MM.1S (cell line): Measurements from ENCODE around the gene BCR.

Experiments used
- DNase-seq: peaks from one replicate; pipeline ENCODE4 v3.0.0-alpha.2; 2015
- H2AFZ ChIP-seq: fragments of 300-600 bp; sonication (generic); 2 replicates; pipeline ENCODE4 v1.6.0; 2016; ENCODE audit warnings: antibody characterized with exemption, low read length
- H3F3A ChIP-seq: fragments of 300-600 bp; sonication (generic); 2 replicates; pipeline ENCODE4 v1.6.1; 2016; ENCODE audit warnings: mild to moderate bottlenecking, antibody characterized with exemption, low read length, moderate library complexity, mixed read lengths; ENCODE audit not compliant: insufficient read depth
- H3K27ac ChIP-seq: fragments of 300-600 bp; sonication (generic); 2 replicates; pipeline ENCODE4 v1.5.1; 2016; ENCODE audit warnings: mild to moderate bottlenecking, low read length
- H3K27me3 ChIP-seq: fragments of 300-600 bp; sonication (generic); replicated peaks from 2 replicates; pipeline ENCODE4 v1.6.0; 2016; ENCODE audit warnings: low read length; ENCODE audit not compliant: insufficient read depth
- H3K36me3 ChIP-seq: fragments of 300-600 bp; sonication (generic); replicated peaks from 2 replicates; pipeline ENCODE4 v1.6.1; 2016; ENCODE audit warnings: mild to moderate bottlenecking, low read length, mixed read lengths; ENCODE audit not compliant: insufficient read depth
- H3K4me1 ChIP-seq: fragments of 300-600 bp; sonication (generic); 2 replicates; pipeline ENCODE4 v1.6.1; 2016; ENCODE audit warnings: low read length, mixed read lengths
- H3K4me2 ChIP-seq: fragments of 300-600 bp; sonication (generic); 2 replicates; pipeline ENCODE4 v1.6.0; 2016; ENCODE audit warnings: low read depth, low read length
- H3K4me3 ChIP-seq: fragments of 300-600 bp; sonication (generic); 2 replicates; pipeline ENCODE4 v1.5.1; 2016; ENCODE audit warnings: low read length, mixed read lengths
- H3K79me2 ChIP-seq: fragments of 300-600 bp; sonication (generic); 2 replicates; pipeline ENCODE4 v1.6.1; 2016; ENCODE audit warnings: mixed run types, low read length, mixed read lengths
- H3K9ac ChIP-seq: fragments of 300-600 bp; sonication (generic); 2 replicates; pipeline ENCODE4 v1.6.1; 2016; ENCODE audit warnings: low read length, mixed read lengths
- H3K9me2 ChIP-seq: fragments of 300-600 bp; sonication (generic); replicated peaks from 2 replicates; pipeline ENCODE4 v1.6.1; 2016; ENCODE audit warnings: mild to moderate bottlenecking, low read length, mixed read lengths; ENCODE audit not compliant: insufficient read depth
- H3K9me3 ChIP-seq: fragments of 300-600 bp; sonication (generic); replicated peaks from 2 replicates; pipeline ENCODE4 v1.6.1; 2016; ENCODE audit warnings: mild to moderate bottlenecking, low read length, mixed read lengths; ENCODE audit not compliant: insufficient read depth
- H4K20me1 ChIP-seq: fragments of 300-600 bp; sonication (generic); 2 replicates; pipeline ENCODE4 v1.6.1; 2016; ENCODE audit warnings: mild to moderate bottlenecking, low read length, moderate library complexity, mixed read lengths; ENCODE audit not compliant: insufficient read depth
- CTCF ChIP-seq: fragments of 300-600 bp; sonication (generic); IDR thresholded peaks from 2 replicates; pipeline ENCODE4 v1.5.1; 2016; ENCODE audit warnings: antibody characterized with exemption, low read length, mixed read lengths
- EZH2 ChIP-seq: fragments of 300-600 bp; sonication (generic); optimal IDR thresholded peaks from 2 replicates; pipeline ENCODE3; 2017; ENCODE audit warnings: low read depth, mild to moderate bottlenecking, antibody characterized with exemption, low read length, mixed read lengths
- EZH2phosphoT487 ChIP-seq: fragments of 300-600 bp; sonication (generic); IDR thresholded peaks from 2 replicates; pipeline ENCODE4 v1.6.1; 2018; ENCODE audit warnings: antibody characterized with exemption, low read length

BCR gene

GRCh38 chr22:23269441-23270211 lies 89.3 kb downstream of the BCR start:
- H3K4me2 ChIP-seq: no peak overlapping the region
- TF ChIP-seq EZH2phosphoT487: no peak
- no peak for TF ChIP-seq CTCF
- TF ChIP-seq EZH2: no peak

GRCh38 chr22:23270212-23270733 lies 90.0 kb downstream of the BCR start:
- no peak overlapping the region for H3K27ac ChIP-seq
- DNase-seq: no peak
- H3K27me3 ChIP-seq: no peaks in the 10 kb centered on the region
- H3K79me2 ChIP-seq: peaks cover 40% of the 10 kb centered on the region
- H3K4me1 ChIP-seq: no peaks in the 10 kb centered on the region
- TF ChIP-seq CTCF (no peak), EZH2phosphoT487 (no peak), EZH2 (no peak)
- H2AFZ ChIP-seq: no peak overlapping the region
- H3K9me2 ChIP-seq: no peaks in the 10 kb centered on the region
- H3K4me2 ChIP-seq: no peak overlapping the region
- no peaks in the 10 kb centered on the region for H3F3A ChIP-seq
- 0 out of 2 replicates have a peak, but pooled peaks cover 3% of the 10 kb centered on the region for H3K36me3 ChIP-seq
- no peak overlapping the region for H3K4me3 ChIP-seq
- H4K20me1 ChIP-seq: no peaks in the 10 kb centered on the region
- H3K9ac ChIP-seq: no peak overlapping the region
- H3K9me3 ChIP-seq: no peaks in the 10 kb centered on the region

More at GRCh38 chr22:23269441-23270211, 89.3 kb downstream of the BCR start:
- no peaks in the 10 kb centered on the region for H4K20me1 ChIP-seq
- no peaks in the 10 kb centered on the region for H3F3A ChIP-seq
- peaks cover 42% of the 10 kb centered on the region for H3K79me2 ChIP-seq
- no peak for DNase-seq
- no peaks in the 10 kb centered on the region for H3K4me1 ChIP-seq
- no peak overlapping the region for H3K9ac ChIP-seq
- H3K9me2 ChIP-seq: no peaks in the 10 kb centered on the region
- H2AFZ ChIP-seq: no peak overlapping the region
- H3K27ac ChIP-seq: no peak overlapping the region
- H3K4me3 ChIP-seq: no peak overlapping the region
- H3K36me3 ChIP-seq: 0 out of 2 replicates have a peak, but pooled peaks cover 3% of the 10 kb centered on the region
- H3K9me3 ChIP-seq: no peaks in the 10 kb centered on the region
- no peaks in the 10 kb centered on the region for H3K27me3 ChIP-seq

- Histone ChIP-seq H3K27me3 (no peaks in the 10 kb centered on the region), H3K79me2 (peaks cover 38% of the 10 kb centered on the region), H3K4me2 (no peak overlapping the region), H3K9me3 (no peaks in the 10 kb centered on the region), H3K4me1 (no peaks in the 10 kb centered on the region), H3K4me3 (no peak overlapping the region), H3K36me3 (0 out of 2 replicates have a peak, but pooled peaks cover 3% of the 10 kb centered on the region), H2AFZ (no peak overlapping the region), H3K9me2 (no peaks in the 10 kb centered on the region), H4K20me1 (no peaks in the 10 kb centered on the region), H3K9ac (no peak overlapping the region), H3K27ac (no peak overlapping the region), H3F3A (no peaks in the 10 kb centered on the region)
- no peak for DNase-seq
- TF ChIP-seq EZH2 (no peak), CTCF (no peak), EZH2phosphoT487 (no peak)
Observed at GRCh38 chr22:23270798-23271596, 90.7 kb downstream of the BCR start.
